Thyroid gland (tissue), 4 donors: Measurements from ENCODE around the gene PSMG4.

Source experiments
- CTCF ChIP-seq, 6 experiments: fragments of 200-600 bp in 3 of 6; fragments of 450-650 bp in 3 of 6; sonication (generic) in 3 of 6; IDR thresholded peaks; one replicate each; pipeline ENCODE4 v1.5.1; 2016 to 2019; ENCODE audit warnings: antibody characterized with exemption in 6 of 6, mild to moderate bottlenecking in 2 of 6, inconsistent platforms in 1 of 6, moderate library complexity in 1 of 6
- POLR2A ChIP-seq, 2 donors: fragments of 450-650 bp; IDR thresholded peaks; one replicate each; pipeline ENCODE4 v1.6.1; 2017; ENCODE audit warnings: antibody characterized with exemption in 2 of 2, mild to moderate bottlenecking in 2 of 2, moderate library complexity in 1 of 2

GRCh38 chr6:3314176-3314575, 55.4 kb downstream of the PSMG4 start:
- TF ChIP-seq CTCF (IDR thresholded peaks at IDR 0.05) (no peak), POLR2A (IDR thresholded peaks at IDR 0.05) (no peak)
